ENCODE data around the gene PLPP3. TPM values are rescaled to one million over a fixed set of nuclear protein-coding genes. Genes with fewer than 3 reads are reported as not detected.
A peak's percentile ranks its signal among the peaks of the same experiment; 100 is the strongest.

Gene PLPP3
- total RNA-seq, 1 donor from 2014 or later, result 106 TPM

DNA sequence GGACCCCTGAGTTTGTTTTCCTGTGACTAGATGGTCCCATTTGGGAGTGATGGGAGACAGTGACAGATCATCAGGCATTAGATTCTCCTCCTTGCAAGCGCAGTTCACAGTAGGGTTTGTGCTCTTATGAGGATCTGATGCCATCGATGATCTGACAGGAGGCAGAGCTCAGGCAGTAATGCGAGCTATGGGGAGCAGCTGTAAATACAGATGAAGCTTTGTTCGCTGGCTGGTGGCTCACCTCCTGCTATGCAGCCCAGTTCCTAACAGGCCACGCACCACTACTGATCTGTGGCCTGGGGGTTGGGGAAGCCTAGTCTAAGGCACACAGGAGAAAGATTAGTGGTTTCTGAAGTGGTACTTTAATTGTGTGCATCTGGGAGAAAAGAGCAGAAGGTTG lies 7.1 kb upstream of the PLPP3 start:
- Histone ChIP-seq H3K27me3 (ENCODE audit: low read depth) (no peaks in the 10 kb centered on the region), H3K27ac (no peak overlapping the region), H3K9me3 (no peaks in the 10 kb centered on the region), H3K4me1 (no peaks in the 10 kb centered on the region), H3K36me3 (no peaks in the 10 kb centered on the region), H3K4me3 (no peak overlapping the region)
- ATAC-seq (no peak), DNase-seq (no peak)
- intact Hi-C loops (cut with DNase I), result loop anchor here (5.0 kb wide), 1 partner anchor 1304 kb away; no protein-coding TSS in a partner anchor
- TF ChIP-seq, protein P1, sequence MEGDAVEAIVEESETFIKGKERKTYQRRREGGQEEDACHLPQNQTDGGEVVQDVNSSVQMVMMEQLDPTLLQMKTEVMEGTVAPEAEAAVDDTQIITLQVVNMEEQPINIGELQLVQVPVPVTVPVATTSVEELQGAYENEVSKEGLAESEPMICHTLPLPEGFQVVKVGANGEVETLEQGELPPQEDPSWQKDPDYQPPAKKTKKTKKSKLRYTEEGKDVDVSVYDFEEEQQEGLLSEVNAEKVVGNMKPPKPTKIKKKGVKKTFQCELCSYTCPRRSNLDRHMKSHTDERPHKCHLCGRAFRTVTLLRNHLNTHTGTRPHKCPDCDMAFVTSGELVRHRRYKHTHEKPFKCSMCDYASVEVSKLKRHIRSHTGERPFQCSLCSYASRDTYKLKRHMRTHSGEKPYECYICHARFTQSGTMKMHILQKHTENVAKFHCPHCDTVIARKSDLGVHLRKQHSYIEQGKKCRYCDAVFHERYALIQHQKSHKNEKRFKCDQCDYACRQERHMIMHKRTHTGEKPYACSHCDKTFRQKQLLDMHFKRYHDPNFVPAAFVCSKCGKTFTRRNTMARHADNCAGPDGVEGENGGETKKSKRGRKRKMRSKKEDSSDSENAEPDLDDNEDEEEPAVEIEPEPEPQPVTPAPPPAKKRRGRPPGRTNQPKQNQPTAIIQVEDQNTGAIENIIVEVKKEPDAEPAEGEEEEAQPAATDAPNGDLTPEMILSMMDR (IDR thresholded peaks at IDR 0.05), result no peak

DNA sequence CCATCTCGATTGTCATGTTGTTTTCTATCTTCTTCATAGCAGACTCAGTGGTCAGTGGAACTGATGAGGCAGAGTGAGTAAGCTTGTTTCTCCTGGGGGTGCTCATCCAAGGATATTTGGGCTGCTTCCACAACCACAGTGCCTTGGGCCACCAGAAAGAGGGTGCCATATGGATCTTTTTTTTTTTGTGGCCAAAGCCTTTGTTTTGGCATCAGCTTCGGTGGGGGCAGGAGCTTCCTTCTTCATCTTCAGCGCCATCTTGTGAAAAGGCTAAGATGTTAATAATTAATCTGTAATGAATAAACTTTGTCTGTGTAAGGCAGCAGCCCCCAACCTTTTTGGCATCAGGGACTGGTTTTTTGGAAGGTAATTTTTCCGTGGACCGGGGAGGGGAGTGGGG lies 6.6 kb upstream of the PLPP3 start:
- Histone ChIP-seq H3K27ac (no peak overlapping the region), H3K27me3 (ENCODE audit: low read depth) (no peaks in the 10 kb centered on the region), H3K4me1 (no peaks in the 10 kb centered on the region), H3K4me3 (no peak overlapping the region), H3K36me3 (no peaks in the 10 kb centered on the region), H3K9me3 (no peaks in the 10 kb centered on the region)
- DNase-seq (no peak), ATAC-seq (no peak)
- intact Hi-C loops (cut with DNase I), result loop anchor here (5.0 kb wide), 1 partner anchor 1304 kb away; no protein-coding TSS in a partner anchor
- TF ChIP-seq, protein P1 (IDR thresholded peaks at IDR 0.05), result no peak

DNA sequence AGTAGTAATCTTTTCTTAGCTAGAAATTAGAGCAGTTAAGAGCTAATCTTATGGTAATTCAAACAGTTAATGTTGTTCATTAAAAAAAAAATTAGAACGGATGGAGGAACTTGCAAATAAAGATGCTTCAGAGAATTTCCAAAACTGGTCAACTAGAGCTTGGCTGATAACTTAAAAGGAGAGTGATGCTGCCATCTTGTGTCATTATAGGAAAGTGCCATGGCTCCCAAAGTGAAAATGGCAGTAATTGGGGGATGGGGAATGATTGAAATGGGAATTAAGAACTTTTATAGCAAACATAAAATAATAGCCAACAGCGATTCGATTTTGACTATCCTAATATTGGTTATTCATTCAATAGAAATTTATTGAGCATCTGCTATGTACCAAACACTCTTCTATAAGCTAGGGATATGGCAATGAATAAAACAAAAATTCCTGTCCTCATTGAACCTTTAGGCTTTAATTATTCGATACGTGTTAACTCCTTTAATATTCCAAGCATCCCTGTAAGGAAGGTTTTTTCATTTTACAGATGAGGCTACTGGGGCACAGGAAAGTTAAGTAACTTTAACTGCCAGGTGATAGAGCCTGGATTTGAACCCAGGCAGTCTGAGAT lies 5.7 kb upstream of the PLPP3 start:
- ATAC-seq, result peak; percentile 61 to 73
- TF ChIP-seq, protein P1 (IDR thresholded peaks at IDR 0.05), result peak; percentile 89
- no peak overlapping the region for H3K27ac ChIP-seq

DNA sequence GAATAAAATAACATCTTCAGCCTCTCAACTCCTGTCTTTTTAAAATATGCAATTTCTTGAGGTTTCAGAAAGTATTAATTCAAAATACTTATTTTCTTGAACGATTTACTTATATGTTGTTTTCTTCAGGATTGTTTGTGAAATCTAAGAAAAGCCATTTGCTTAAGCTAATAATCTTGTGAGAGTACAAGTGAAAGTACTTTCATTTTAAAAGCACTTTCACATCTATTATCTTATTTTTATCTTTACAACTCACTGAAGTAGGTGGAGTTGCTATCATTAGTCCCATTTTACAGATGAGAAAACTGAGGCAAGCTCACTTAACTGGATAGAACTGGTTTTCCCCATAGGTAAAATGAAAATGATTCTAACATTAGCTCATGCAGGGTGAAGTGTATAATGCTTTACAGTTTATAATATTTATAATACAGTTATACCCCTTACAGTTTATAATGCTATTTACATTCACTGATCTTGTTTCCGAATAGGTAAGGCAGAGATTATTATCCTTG lies 4.7 kb upstream of the PLPP3 start:
- TF ChIP-seq, protein P1 (IDR thresholded peaks at IDR 0.05), result no peak
- Histone ChIP-seq H3K9me3 (no peaks in the 10 kb centered on the region), H3K27me3 (ENCODE audit: low read depth) (no peaks in the 10 kb centered on the region), H3K27ac (no peak overlapping the region), H3K4me1 (peaks cover 7% of the 10 kb centered on the region), H3K36me3 (no peaks in the 10 kb centered on the region), H3K4me3 (no peak overlapping the region)
- DNase-seq (no peak), ATAC-seq (no peak)
- intact Hi-C loops (cut with DNase I), result no loop called here

More for the DNA sequence above, 5.7 kb upstream of the PLPP3 start:
- DNase-seq, result no peak
- H3K27me3 ChIP-seq (ENCODE audit: low read depth), result no peaks in the 10 kb centered on the region
- H3K9me3 ChIP-seq, result no peaks in the 10 kb centered on the region
- intact Hi-C loops (cut with DNase I), result loop anchor here (5.0 kb wide), 1 partner anchor 1303 kb away; no protein-coding TSS in a partner anchor
- H3K4me3 ChIP-seq, result no peak overlapping the region
- H3K36me3 ChIP-seq, result no peaks in the 10 kb centered on the region
- peaks cover 5% of the 10 kb centered on the region for H3K4me1 ChIP-seq

DNA sequence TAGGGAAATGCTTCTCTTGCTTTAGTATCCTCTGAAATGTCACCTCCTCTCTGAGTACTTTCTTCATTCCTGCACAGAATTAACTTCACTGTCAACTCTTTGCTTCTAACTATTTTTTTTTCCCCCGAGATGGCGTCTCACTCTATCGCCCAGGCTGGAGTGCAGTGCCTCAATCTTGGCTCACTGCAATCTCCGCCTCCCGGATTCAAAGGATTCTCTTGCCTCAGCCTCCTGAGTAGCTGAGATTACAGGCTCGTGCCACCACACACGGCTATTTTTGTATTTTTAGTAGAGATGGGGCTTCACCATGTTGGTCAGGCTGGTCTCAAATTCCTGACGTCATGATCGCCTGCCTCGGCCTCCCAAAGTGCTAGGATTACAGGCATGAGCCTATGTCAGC lies 1.4 kb upstream of the PLPP3 start:
- Histone ChIP-seq H3K27ac (no peak overlapping the region), H3K4me3 (no peak overlapping the region), H3K4me1 (peaks cover 25% of the 10 kb centered on the region), H3K36me3 (no peaks in the 10 kb centered on the region), H3K27me3 (ENCODE audit: low read depth) (no peaks in the 10 kb centered on the region), H3K9me3 (no peaks in the 10 kb centered on the region)
- DNase-seq, result no peak
- intact Hi-C loops (cut with DNase I), result no loop called here
- TF ChIP-seq, protein P1 (IDR thresholded peaks at IDR 0.05), result no peak
- no peak for ATAC-seq

Data from lower lobe of right lung (tissue), 2 donors.